ENCODE results near the gene CSF3. TPM values are rescaled to one million over a fixed set of nuclear protein-coding genes. Genes with fewer than 3 reads are reported as not detected.

The CSF3 gene
- total RNA-seq, 4 donors from 2014 or later = not detected

DNA sequence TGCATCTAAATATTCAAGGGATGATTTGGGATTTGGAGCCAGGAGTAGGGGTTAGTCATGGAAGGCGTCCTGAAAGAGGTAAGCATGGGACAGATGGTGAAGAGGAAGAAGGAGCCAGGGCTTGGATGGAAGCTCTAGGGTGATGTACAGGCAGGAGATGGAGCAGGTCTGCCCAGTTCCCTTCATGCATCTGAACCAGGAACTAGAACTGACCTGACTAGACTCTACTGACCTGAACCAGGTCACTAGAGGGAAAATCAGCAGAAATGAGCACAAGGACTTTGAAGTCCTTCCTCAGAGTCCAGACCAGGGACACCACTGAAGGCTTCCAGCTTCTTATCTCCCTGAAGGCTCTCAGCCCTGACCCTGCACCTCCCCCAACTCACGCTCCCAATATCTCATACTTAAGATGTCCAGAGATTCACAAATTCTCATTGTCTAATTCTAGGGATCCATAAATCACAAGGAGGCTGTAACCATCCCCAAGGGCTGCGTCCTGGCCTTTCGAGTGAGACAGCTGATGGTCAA lies 44.1 kb upstream of the CSF3 start:
- H3K9me3 ChIP-seq = no peaks in the 10 kb centered on the region
- no peak overlapping the region for H3K4me3 ChIP-seq
- H3K36me3 ChIP-seq = no peaks in the 10 kb centered on the region
- H3K27me3 ChIP-seq = no peaks in the 10 kb centered on the region
- TF ChIP-seq, protein P1, sequence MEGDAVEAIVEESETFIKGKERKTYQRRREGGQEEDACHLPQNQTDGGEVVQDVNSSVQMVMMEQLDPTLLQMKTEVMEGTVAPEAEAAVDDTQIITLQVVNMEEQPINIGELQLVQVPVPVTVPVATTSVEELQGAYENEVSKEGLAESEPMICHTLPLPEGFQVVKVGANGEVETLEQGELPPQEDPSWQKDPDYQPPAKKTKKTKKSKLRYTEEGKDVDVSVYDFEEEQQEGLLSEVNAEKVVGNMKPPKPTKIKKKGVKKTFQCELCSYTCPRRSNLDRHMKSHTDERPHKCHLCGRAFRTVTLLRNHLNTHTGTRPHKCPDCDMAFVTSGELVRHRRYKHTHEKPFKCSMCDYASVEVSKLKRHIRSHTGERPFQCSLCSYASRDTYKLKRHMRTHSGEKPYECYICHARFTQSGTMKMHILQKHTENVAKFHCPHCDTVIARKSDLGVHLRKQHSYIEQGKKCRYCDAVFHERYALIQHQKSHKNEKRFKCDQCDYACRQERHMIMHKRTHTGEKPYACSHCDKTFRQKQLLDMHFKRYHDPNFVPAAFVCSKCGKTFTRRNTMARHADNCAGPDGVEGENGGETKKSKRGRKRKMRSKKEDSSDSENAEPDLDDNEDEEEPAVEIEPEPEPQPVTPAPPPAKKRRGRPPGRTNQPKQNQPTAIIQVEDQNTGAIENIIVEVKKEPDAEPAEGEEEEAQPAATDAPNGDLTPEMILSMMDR (IDR thresholded peaks at IDR 0.05) = no peak
- TF ChIP-seq POLR2A (IDR thresholded peaks at IDR 0.05) = no peak
- no peak overlapping the region for H3K27ac ChIP-seq
- DNase-seq = no peak
- H3K4me1 ChIP-seq = peaks cover 0 to 3% (median 0%) of the 10 kb centered on the region in 4 donors

DNA sequence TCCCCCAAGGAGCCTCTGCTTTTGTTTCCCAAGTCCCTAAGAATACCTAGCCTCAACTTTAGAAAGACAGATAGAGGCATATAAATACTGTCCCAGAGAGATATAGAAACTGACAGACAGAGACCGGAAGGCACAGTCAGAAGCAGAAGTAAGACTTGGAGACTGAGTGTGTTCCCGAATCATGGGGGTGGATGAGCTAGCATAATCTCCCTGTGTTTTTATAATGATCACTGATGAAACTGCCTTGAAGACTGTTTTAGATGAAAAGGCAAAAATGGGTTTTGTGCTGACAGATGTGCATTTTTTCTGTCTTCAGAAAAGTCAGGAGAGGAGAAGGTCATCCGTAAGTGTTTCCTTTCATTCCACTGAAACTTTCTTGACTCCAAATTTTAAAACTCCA lies 43.0 kb upstream of the CSF3 start:
- Histone ChIP-seq H3K4me3 (no peak overlapping the region), H3K9me3 (no peaks in the 10 kb centered on the region), H3K36me3 (no peaks in the 10 kb centered on the region), H3K4me1 (peaks cover 0 to 3% (median 0%) of the 10 kb centered on the region in 4 donors), H3K27ac (peak overlapping the region in 1 of 4 donors; percentile 9), H3K27me3 (no peaks in the 10 kb centered on the region)
- DNase-seq = no peak
- TF ChIP-seq, protein P1 (IDR thresholded peaks at IDR 0.05) = no peak
- TF ChIP-seq POLR2A (IDR thresholded peaks at IDR 0.05) = no peak

DNA sequence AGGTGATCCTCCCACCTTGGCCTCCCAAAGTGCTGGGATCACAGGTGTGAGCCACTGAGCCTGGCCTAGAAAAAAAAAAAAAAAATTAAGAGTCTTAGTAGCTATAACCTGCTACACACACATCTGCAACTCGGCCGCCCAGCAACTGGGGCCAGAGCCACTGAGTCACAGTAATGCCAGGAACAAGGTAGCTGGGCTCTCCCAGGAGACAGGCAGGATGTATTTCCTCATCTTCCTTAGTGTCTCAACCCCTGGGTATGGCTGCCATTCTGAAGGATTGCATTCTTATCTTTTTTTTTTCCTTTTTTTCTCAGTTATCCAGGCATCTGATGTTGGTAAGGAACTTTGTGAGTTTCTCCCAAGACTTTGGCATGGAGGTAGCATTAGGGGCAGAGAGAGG lies 41.7 kb upstream of the CSF3 start:
- DNase-seq = no peak
- Histone ChIP-seq H3K4me1 (peaks cover 0 to 3% (median 0%) of the 10 kb centered on the region in 4 donors), H3K9me3 (no peaks in the 10 kb centered on the region), H3K4me3 (no peak overlapping the region), H3K36me3 (no peaks in the 10 kb centered on the region), H3K27ac (no peak overlapping the region), H3K27me3 (no peaks in the 10 kb centered on the region)
- TF ChIP-seq POLR2A (IDR thresholded peaks at IDR 0.05) = no peak
- TF ChIP-seq, protein P1 (IDR thresholded peaks at IDR 0.05) = no peak

DNA sequence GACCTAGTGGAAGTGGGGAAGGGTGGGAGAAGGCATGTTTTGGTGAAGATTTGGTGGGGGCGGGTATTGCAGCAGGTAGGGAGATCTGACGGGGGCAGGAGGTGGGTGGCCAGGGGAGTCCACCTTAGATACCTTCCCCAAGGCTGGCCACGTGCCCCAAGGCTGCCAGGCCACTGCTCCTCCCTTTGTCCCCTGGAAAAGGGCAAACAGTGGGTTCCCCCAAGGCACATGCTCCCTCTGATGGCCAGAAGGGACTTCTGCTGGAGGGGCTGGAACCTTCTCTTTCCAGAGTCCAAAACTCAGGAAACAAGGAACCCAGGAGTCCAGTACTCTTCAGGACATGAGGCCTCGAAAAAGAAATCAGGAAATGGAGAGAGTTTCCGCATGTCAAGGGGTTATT lies 40.8 kb upstream of the CSF3 start:
- no peak for TF ChIP-seq POLR2A (IDR thresholded peaks at IDR 0.05)
- DNase-seq = no peak
- Histone ChIP-seq H3K4me3 (no peak overlapping the region), H3K4me1 (peaks cover 0 to 2% (median 0%) of the 10 kb centered on the region in 4 donors), H3K36me3 (no peaks in the 10 kb centered on the region), H3K27me3 (no peaks in the 10 kb centered on the region), H3K9me3 (no peaks in the 10 kb centered on the region), H3K27ac (no peak overlapping the region)

DNA sequence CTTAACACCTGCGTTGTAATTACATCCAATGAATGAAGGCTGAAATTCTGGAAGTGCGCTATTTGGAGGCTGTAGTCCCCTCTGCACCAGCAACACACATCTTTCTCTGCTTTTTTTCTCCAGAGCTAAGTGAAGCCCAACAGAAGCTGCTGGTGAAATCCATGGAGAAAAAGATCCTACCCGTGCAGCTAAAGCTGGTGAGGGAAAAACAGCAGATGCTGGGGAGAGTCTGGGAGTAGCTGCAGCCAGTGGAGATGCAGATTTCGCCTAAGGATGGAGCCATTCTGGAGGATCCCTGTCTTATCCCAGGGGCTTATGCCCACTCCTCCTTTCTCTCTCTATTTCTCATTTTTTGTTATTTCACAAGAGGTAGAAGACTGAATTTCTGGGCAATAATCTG lies 39.4 kb upstream of the CSF3 start:
- no peaks in the 10 kb centered on the region for H3K4me1 ChIP-seq

DNA sequence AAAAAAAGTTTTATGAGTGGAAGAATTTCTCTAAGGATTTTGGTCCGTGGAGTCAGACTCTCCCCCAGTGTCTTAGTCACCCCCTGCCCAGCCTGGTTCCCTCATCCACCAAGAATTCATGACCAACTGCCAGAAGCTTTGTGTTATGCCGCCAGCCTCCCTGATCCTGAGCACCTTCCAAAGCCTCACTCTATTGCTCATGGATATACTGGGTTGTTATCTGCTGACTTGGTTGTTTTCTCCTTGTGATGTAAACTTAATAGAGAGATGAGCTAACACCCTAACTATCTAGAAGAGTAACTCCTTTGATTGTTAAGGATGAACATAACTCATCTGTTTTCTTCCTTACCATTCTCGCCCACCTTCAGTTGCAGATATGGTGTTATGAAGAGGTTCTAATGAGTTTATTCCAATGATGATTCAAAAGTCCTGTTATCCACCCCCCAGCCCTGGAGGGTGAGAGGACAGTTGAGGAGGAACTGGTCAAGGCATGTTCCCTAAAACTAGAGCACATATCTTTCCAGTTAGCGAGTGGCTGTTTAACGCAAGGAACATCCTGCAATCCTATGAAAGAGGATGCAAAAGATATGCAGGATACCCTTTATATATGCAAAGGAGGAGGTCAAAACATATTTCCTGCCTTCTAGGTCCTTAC lies 36.1 kb upstream of the CSF3 start:
- H3K4me3 ChIP-seq = no peak overlapping the region
- H3K4me1 ChIP-seq = peaks cover 0 to 17% (median 6%) of the 10 kb centered on the region in 4 donors
- no peaks in the 10 kb centered on the region for H3K9me3 ChIP-seq
- TF ChIP-seq POLR2A (IDR thresholded peaks at IDR 0.05) = no peak
- TF ChIP-seq, protein P1 (IDR thresholded peaks at IDR 0.05) = no peak
- no peaks in the 10 kb centered on the region for H3K27me3 ChIP-seq
- DNase-seq = no peak
- H3K27ac ChIP-seq = peak overlapping the region in 1 of 4 donors; percentile 95
- H3K36me3 ChIP-seq = peaks cover 0 to 2% (median 0%) of the 10 kb centered on the region in 3 donors

More for the DNA sequence above, 39.4 kb upstream of the CSF3 start:
- H3K36me3 ChIP-seq = no peaks in the 10 kb centered on the region
- TF ChIP-seq POLR2A (IDR thresholded peaks at IDR 0.05) = no peak
- TF ChIP-seq, protein P1 (IDR thresholded peaks at IDR 0.05) = no peak
- no peak overlapping the region for H3K4me3 ChIP-seq
- DNase-seq = no peak
- no peak overlapping the region for H3K27ac ChIP-seq
- H3K9me3 ChIP-seq = no peaks in the 10 kb centered on the region
- no peaks in the 10 kb centered on the region for H3K27me3 ChIP-seq
